Activated T-helper 2 cell treated with anti-CD3 and anti-CD28 coated beads, Interferon-gamma antibody, Interleukin-2, Interleukin-4, amounts not matched to agents 10 μg/mL and 5 μg/mL and 100 μg/mL, durations not matched to agents 14 hours and 24 hours and 36 hours (primary cell): ENCODE results near the gene MORN5. TPM values are rescaled to one million over a fixed set of nuclear protein-coding genes. Genes with fewer than 3 reads are reported as not detected.

Source experiments
- total RNA-seq: library from RNA; stranded (reverse); gene quantifications from 2 replicates; pipeline ENCODE4 v1.2.3, GENCODE V29; 2022

Gene MORN5
- total RNA-seq, 1 donor from 2014 or later = not detected

Other genes with a start within 250 kb of the MORN5 start
- gene TTLL11, start 66.6 kb upstream of the MORN5 start, total RNA-seq = 2.2 and 2.4 TPM in 2 replicates
- 45.4 and 48.7 TPM in 2 replicates for gene NDUFA8, start 129 bp upstream of the MORN5 start, total RNA-seq
- gene LHX6, start 69.0 kb downstream of the MORN5 start, total RNA-seq = not detected in 2 replicates
- gene RBM18, start 104.9 kb downstream of the MORN5 start, total RNA-seq = 19.4 and 21.9 TPM in 2 replicates
- 57.0 and 58.8 TPM in 2 replicates for gene MRRF, start 105.0 kb downstream of the MORN5 start, total RNA-seq
- 0.55 and 0.71 TPM in 2 replicates for gene PTGS1, start 211.1 kb downstream of the MORN5 start, total RNA-seq